PC-3 (cell line): ENCODE results near the gene SARDH. TPM values are rescaled to one million over a fixed set of nuclear protein-coding genes. Genes with fewer than 3 reads are reported as not detected.

Experiments used
- ATAC-seq: fragments of 200-7000 bp; cut with Tn5 transposase; 2 replicates; pipeline ENCODE4 v1.9.1; 2020; ENCODE audit warnings: mild to moderate bottlenecking, moderate library complexity
- BruUV-seq: library from RNA; stranded (reverse); fragments of 400-500 nt; replicated peaks from 2 replicates; lab custom pipeline; 2021; lab: Mats Ljungman, UMichigan
- CTCF ChIA-PET: fragments of 300-600 bp; sonication (Branson Sonifier 250); formaldehyde crosslinking; loops from one replicate; lab custom pipeline; 2022; ENCODE audit warnings: antibody characterized with exemption; lab: Charles Lee
- POLR2A ChIA-PET: fragments of 300-600 bp; sonication (Branson Sonifier 250); formaldehyde crosslinking; loops from one replicate; lab custom pipeline; 2022; ENCODE audit warnings: antibody characterized with exemption; ENCODE audit not compliant: unreplicated experiment; lab: Charles Lee
- DNase-seq: peaks from one replicate; pipeline ENCODE4 v3.0.0-alpha.2; 2015
- H2AFZ ChIP-seq: fragments of 300-600 bp; sonication (generic); 2 replicates; pipeline ENCODE4 v1.6.0; 2016; ENCODE audit warnings: antibody characterized with exemption, low read length
- H3F3A ChIP-seq: fragments of 300-600 bp; sonication (generic); one replicate; pipeline ENCODE4 v1.6.0; 2017; ENCODE audit warnings: antibody characterized with exemption, low read length, control low read depth, mild to moderate bottlenecking; ENCODE audit not compliant: unreplicated experiment
- H3K27ac ChIP-seq: fragments of 300-600 bp; sonication (generic); 2 replicates; pipeline ENCODE4 v1.5.1; 2016; ENCODE audit warnings: mild to moderate bottlenecking, low read length
- H3K27me3 ChIP-seq: fragments of 300-600 bp; sonication (generic); 2 replicates; pipeline ENCODE4 v1.6.1; 2016; ENCODE audit warnings: low read length, mixed read lengths
- H3K36me3 ChIP-seq: fragments of 300-600 bp; sonication (generic); 2 replicates; pipeline ENCODE4 v1.6.1; 2016; ENCODE audit warnings: low read depth, mixed run types, low read length, mixed read lengths
- H3K4me1 ChIP-seq: fragments of 300-600 bp; sonication (generic); 2 replicates; pipeline ENCODE4 v1.5.1; 2016; ENCODE audit warnings: low read length; ENCODE audit not compliant: insufficient read depth
- H3K4me2 ChIP-seq: fragments of 300-600 bp; sonication (generic); 2 replicates; pipeline ENCODE4 v1.6.0; 2016; ENCODE audit warnings: low read length
- H3K4me3 ChIP-seq: fragments of 300-600 bp; sonication (generic); 2 replicates; pipeline ENCODE4 v1.5.1; 2016; ENCODE audit warnings: mild to moderate bottlenecking, low read length, mixed read lengths
- H3K79me2 ChIP-seq: fragments of 300-600 bp; sonication (generic); 2 replicates; pipeline ENCODE4 v1.6.1; 2017; ENCODE audit warnings: low read length, mixed read lengths
- H3K9ac ChIP-seq: fragments of 300-600 bp; sonication (generic); 2 replicates; pipeline ENCODE4 v1.6.0; 2016; ENCODE audit warnings: mild to moderate bottlenecking, low read length
- H3K9me2 ChIP-seq: fragments of 300-600 bp; sonication (generic); replicated peaks from 2 replicates; pipeline ENCODE4 v1.6.1; 2016; ENCODE audit warnings: mixed run types, low read length, mixed read lengths
- H3K9me3 ChIP-seq: fragments of 300-600 bp; sonication (generic); 2 replicates; pipeline ENCODE4 v1.6.1; 2016; ENCODE audit warnings: low read length, mixed read lengths
- H4K20me1 ChIP-seq: fragments of 300-600 bp; sonication (generic); 2 replicates; pipeline ENCODE4 v1.6.1; 2016; ENCODE audit warnings: low read length, mixed read lengths
- EZH2 ChIP-seq: fragments of 300-600 bp; sonication (generic); IDR thresholded peaks from one replicate; pipeline ENCODE4 v1.6.1; 2017; ENCODE audit warnings: antibody characterized with exemption, mild to moderate bottlenecking, low read length; ENCODE audit not compliant: unreplicated experiment
- EZH2phosphoT487 ChIP-seq: fragments of 300-600 bp; sonication (generic); IDR thresholded peaks from 2 replicates; pipeline ENCODE4 v1.6.1; 2018; ENCODE audit warnings: mild to moderate bottlenecking, antibody characterized with exemption, low read length, borderline replicate concordance
- intact Hi-C: fragments of 100-400 bp; cut with micrococcal nuclease; formaldehyde crosslinking; loops from 2 replicates; pipeline ENCODE4 v1.9.0; 2023
- total RNA-seq: library from RNA; depleted of rRNA; stranded (reverse); fragments of >200 nt; gene quantifications from 2 replicates; pipeline ENCODE4 v1.2.3, GENCODE V29; 2014
- TF ChIP-seq, protein P1 (sequence below): fragments of 300-600 bp; sonication (generic); conservative IDR thresholded peaks from 2 replicates; pipeline ENCODE4 v1.5.1; 2017; ENCODE audit warnings: antibody characterized with exemption, low read depth, mild to moderate bottlenecking, low read length

The SARDH gene
- total RNA-seq, 1 experiment from 2014 or later = 3.4 TPM

- no peaks in the 10 kb centered on the region for H3K9me2 ChIP-seq
- no peak for DNase-seq
- no peak overlapping the region for H2AFZ ChIP-seq
- H3F3A ChIP-seq = no peaks in the 10 kb centered on the region
- no peaks in the 10 kb centered on the region for H4K20me1 ChIP-seq
- no peaks in the 10 kb centered on the region for H3K4me1 ChIP-seq
- no peak for TF ChIP-seq EZH2
- TF ChIP-seq EZH2phosphoT487 = no peak
- TF ChIP-seq, protein P1, sequence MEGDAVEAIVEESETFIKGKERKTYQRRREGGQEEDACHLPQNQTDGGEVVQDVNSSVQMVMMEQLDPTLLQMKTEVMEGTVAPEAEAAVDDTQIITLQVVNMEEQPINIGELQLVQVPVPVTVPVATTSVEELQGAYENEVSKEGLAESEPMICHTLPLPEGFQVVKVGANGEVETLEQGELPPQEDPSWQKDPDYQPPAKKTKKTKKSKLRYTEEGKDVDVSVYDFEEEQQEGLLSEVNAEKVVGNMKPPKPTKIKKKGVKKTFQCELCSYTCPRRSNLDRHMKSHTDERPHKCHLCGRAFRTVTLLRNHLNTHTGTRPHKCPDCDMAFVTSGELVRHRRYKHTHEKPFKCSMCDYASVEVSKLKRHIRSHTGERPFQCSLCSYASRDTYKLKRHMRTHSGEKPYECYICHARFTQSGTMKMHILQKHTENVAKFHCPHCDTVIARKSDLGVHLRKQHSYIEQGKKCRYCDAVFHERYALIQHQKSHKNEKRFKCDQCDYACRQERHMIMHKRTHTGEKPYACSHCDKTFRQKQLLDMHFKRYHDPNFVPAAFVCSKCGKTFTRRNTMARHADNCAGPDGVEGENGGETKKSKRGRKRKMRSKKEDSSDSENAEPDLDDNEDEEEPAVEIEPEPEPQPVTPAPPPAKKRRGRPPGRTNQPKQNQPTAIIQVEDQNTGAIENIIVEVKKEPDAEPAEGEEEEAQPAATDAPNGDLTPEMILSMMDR = no peak
- no TSS peak for BruUV-seq
- no peaks in the 10 kb centered on the region for H3K79me2 ChIP-seq
- CTCF ChIA-PET = no interaction called here
- ATAC-seq = no peak
- no peak overlapping the region for H3K9ac ChIP-seq
- 0 out of 2 replicates have a peak, but pooled peaks cover 14% of the 10 kb centered on the region for H3K27me3 ChIP-seq
- POLR2A ChIA-PET = no interaction called here
- H3K9me3 ChIP-seq = no peaks in the 10 kb centered on the region
- no peak overlapping the region for H3K27ac ChIP-seq
- intact Hi-C loops = no loop called here
- H3K4me2 ChIP-seq = no peak overlapping the region
- no peaks in the 10 kb centered on the region for H3K36me3 ChIP-seq
- H3K4me3 ChIP-seq = no peak overlapping the region
Observed at GRCh38 chr9:133640580-133641395, 97.4 kb downstream of the SARDH start.

GRCh38 chr9:133640160-133640559 lies 98.0 kb downstream of the SARDH start:
- ChIA-PET CTCF (no interaction called here), POLR2A (no interaction called here)
- Histone ChIP-seq H3F3A (no peaks in the 10 kb centered on the region), H3K79me2 (no peaks in the 10 kb centered on the region), H3K4me3 (no peak overlapping the region), H3K9me3 (no peaks in the 10 kb centered on the region), H3K4me1 (no peaks in the 10 kb centered on the region), H4K20me1 (no peaks in the 10 kb centered on the region), H2AFZ (no peak overlapping the region), H3K9ac (no peak overlapping the region), H3K4me2 (no peak overlapping the region), H3K27me3 (0 out of 2 replicates have a peak, but pooled peaks cover 8% of the 10 kb centered on the region), H3K36me3 (no peaks in the 10 kb centered on the region), H3K9me2 (no peaks in the 10 kb centered on the region), H3K27ac (no peak overlapping the region)
- TF ChIP-seq EZH2 (no peak), EZH2phosphoT487 (no peak)
- TF ChIP-seq, protein P1 = no peak
- no TSS peak for BruUV-seq
- ATAC-seq (no peak), DNase-seq (no peak)
- intact Hi-C loops = no loop called here

- CTCF ChIA-PET = no interaction called here
- Histone ChIP-seq H3K9me3 (no peaks in the 10 kb centered on the region), H3K27me3 (0 out of 2 replicates have a peak, but pooled peaks cover 4% of the 10 kb centered on the region), H3K4me1 (no peaks in the 10 kb centered on the region), H3K36me3 (no peaks in the 10 kb centered on the region), H3F3A (no peaks in the 10 kb centered on the region), H4K20me1 (no peaks in the 10 kb centered on the region), H3K9ac (no peak overlapping the region), H3K9me2 (no peaks in the 10 kb centered on the region), H3K27ac (no peak overlapping the region), H3K79me2 (no peaks in the 10 kb centered on the region), H2AFZ (no peak overlapping the region), H3K4me3 (no peak overlapping the region), H3K4me2 (no peak overlapping the region)
- BruUV-seq = no TSS peak
- TF ChIP-seq EZH2phosphoT487 = no peak
- TF ChIP-seq EZH2 = no peak
- TF ChIP-seq, protein P1 = no peak
- ATAC-seq = no peak
- DNase-seq = no peak
- POLR2A ChIA-PET = no interaction called here
- intact Hi-C loops = no loop called here
Observed at GRCh38 chr9:133639613-133640012, 98.5 kb downstream of the SARDH start.
